Germinal center (tissue), 1 donor: ENCODE measurements around the gene PLK1.
"Not testable (repeated sequence)": the region's sequence is repeated elsewhere in the genome, so short reads cannot be mapped to it uniquely, and the experiment has no call there.

Experiments
- DNase-seq: peaks from one replicate; pipeline ENCODE4 v3.0.0; 2012; ENCODE audit warnings: mixed read lengths, low spot score

Gene PLK1

DNA sequence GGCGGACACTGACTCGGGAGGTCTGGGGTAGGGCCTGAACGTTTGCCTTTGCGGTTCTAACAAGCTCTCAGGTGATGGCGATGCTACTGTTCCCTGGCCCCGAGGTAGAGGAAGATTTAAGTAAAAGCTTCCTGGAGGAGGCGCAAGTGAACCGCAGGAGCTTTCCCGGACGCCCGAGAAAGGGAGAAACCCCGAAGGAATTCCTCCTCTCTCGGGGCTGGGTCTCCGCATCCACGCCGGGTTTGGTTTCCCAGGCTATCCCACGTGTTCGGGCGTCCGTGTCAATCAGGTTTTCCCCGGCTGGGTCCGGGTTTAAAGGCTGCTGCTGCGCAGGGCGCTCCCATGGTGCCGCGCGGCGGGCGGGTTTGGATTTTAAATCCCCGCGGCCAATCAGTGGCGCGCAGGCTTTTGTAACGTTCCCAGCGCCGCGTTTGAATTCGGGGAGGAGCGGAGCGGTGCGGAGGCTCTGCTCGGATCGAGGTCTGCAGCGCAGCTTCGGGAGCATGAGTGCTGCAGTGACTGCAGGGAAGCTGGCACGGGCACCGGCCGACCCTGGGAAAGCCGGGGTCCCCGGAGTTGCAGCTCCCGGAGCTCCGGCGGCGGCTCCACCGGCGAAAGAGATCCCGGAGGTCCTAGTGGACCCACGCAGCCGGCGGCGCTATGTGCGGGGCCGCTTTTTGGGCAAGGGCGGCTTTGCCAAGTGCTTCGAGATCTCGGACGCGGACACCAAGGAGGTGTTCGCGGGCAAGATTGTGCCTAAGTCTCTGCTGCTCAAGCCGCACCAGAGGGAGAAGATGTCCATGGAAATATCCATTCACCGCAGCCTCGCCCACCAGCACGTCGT, at the start of gene PLK1:
PLK1 (plus strand) TSS at position 460 of the 844 bp plus-strand sequence; CDS start at position 504, 44 bp downstream.
- peak; percentile 92 for DNase-seq

DNA sequence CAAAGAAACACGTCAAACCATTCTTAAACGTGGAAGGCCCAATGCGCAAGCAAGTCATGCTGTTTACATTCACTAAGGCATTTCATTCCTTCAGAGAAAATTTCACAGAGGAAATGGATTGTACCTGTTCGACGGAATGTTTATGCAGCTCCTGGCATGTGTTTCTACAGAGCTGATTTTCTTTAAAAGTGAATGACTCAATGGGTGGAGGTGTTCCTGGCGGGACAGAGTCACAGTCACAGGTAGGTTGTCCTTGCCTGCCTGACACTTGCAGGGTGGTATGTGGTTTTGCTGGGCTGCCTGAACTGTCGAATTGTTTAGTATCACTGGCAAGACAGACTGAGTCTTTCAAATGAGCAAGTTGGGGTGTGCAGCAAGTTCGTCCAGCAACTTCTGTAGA, 49.2 kb upstream of the PLK1 start:
- DNase-seq: no peak

DNA sequence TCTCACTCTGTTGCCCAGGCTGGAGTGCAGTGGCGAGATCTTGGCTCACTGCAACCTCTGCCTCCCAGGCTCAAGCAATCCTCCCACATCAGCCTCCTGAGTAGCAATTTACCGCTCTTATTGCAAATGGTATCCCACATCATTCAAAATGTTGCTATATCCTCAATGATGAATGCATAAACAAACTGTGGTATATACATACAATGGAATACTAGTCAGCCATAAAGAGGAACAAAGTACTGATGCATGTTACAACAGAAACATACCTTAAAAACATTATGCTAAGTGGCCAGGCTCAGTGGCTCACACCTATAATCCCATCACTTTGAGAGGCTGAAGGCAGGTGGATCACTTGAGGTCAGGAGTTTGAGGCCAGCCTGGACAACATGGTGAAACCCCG, 46.8 kb upstream of the PLK1 start:
- DNase-seq: not testable (repeated sequence)

DNA sequence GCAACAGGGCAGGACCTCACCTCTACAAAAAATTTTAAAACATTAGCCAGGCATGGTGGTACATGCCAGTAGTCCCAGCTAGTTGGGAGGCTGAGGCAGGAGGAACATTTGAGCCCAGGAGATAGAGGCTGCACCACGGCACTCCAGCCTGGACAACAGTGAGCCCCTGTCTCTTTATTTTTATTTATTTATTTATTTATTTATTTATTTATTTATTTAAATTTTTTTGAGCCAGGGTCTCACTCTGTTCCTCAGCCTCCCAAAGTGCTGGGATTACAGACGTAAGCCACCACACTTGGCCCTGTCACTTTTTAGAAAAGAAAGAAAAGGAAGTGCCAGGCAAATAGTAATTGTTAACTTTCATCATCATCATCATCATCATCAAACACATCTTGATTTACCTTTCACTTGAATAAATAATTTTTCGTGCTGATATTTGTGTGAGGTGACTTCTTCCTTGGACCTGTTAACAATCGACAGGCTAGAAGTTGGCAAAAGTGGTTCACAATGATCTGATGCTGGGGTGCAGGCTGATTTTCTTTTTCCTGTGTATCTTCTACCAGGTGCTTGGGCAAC, 44.1 kb upstream of the PLK1 start:
- no peak for DNase-seq

DNA sequence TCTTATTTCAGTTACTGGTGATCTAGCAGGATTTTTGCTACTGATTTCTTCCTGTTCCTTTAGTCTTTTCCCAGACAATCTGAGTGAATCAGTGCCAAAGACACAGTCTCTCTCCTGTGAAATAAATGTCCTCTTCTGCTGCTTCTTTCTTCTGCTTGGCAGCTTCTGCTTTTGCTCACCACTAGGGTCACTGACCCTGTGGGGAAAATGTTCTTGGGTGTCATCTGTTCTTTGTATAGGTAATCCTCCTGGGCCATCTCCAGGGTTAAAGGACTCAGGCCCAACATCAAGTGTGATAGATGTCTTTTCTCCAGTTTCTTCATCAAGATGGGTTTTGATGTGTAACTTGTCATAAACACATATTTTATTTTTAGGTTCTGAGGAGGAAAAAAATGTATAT, 42.7 kb upstream of the PLK1 start:
- DNase-seq: no peak

DNA sequence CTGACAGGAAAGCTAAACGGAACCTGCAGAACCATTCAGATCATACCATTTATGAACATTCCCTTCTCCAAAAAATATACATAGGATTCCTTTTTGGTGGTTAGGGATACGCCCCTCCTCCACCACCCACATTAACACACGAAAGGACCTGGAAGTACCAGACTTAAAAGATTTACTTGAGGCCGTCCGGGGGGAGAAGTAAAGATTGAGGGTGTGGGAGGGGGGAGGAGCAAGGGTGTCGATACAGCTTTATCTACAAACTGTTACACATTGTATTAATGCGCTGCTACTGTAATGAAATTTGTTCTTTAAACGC, 38.1 kb upstream of the PLK1 start:
- no peak for DNase-seq

GRCh38 chr16:23640931-23641765, 37.5 kb upstream of the PLK1 start, which contains the start of the genes DCTN5 and PALB2:
Gene DCTN5 (plus strand): TSS chr16:23641466. CDS start chr16:23641543, 77 bp downstream.
Gene PALB2 (minus strand): TSS chr16:23641310. CDS start chr16:23641157, 153 bp downstream.
- peak; percentile 95 for DNase-seq

- no peak for DNase-seq
Observed at GRCh38 chr16:23642246-23642774, 36.4 kb upstream of the PLK1 start.

GRCh38 chr16:23650674-23651416, 27.8 kb upstream of the PLK1 start:
- no peak for DNase-seq

- no peak for DNase-seq
Observed at GRCh38 chr16:23651943-23652468, 26.7 kb upstream of the PLK1 start.

- no peak for DNase-seq
Observed at GRCh38 chr16:23663918-23664317, 14.8 kb upstream of the PLK1 start.

DNA sequence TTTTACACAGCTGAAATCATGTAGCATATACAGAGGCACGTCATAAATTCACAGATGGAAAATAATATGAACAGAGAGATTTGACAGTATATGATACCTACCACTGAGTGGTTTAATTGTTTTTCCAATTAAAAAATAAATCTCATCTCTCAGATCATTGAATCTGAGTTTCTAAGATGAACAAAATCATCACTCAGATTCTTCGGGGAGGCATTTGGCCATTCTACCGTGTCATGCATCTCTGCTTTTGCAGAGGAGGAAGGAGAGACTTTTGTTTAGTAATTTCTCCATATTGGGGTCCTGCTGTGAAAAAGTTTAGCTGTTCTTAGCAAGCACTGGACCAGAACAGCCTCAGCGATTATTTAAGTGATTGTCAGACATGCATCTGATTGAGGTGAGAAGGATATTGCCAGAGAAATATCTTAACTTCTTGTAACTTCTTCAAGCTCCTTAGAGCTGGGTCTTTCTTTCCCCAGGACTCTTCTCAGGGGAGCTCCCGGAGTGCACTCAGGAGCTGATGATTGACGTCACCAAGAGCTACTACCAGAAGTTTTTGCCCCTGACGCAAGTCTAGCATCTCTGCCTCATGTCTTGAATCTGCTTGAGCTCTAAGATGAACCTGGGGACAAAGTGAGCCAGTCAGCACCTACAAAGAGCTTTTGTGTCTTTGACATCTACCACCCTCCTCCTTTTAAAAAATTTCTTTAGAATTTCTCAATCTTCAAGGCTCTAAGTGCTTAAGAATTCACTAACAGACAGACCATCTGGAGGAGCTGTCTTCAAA, 11.9 kb upstream of the PLK1 start:
- DNase-seq: no peak

- DNase-seq: no peak
Observed at GRCh38 chr16:23667355-23667659, 11.4 kb upstream of the PLK1 start.

DNA sequence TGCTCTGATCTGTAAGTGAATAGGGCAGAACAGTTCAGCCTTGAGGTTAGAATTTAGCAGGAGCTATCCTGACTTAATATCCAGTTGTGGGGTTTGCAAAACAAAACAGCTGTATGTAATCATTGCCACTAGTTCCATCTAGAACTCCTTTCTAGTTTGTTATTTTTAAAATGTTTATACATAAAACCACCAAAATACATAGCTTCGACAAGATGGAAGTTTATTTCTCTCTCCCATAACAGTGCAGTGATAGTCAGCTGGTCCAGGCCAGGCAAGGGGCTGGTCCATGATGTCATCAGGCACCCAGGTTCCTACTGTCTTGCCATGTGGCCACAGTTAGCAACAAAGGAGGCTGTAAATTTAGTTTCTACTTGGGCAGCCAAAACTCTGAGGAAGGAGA, 10.5 kb upstream of the PLK1 start:
- DNase-seq: no peak

- no peak for DNase-seq
Observed at GRCh38 chr16:23668873-23669272, 9.8 kb upstream of the PLK1 start.

DNA sequence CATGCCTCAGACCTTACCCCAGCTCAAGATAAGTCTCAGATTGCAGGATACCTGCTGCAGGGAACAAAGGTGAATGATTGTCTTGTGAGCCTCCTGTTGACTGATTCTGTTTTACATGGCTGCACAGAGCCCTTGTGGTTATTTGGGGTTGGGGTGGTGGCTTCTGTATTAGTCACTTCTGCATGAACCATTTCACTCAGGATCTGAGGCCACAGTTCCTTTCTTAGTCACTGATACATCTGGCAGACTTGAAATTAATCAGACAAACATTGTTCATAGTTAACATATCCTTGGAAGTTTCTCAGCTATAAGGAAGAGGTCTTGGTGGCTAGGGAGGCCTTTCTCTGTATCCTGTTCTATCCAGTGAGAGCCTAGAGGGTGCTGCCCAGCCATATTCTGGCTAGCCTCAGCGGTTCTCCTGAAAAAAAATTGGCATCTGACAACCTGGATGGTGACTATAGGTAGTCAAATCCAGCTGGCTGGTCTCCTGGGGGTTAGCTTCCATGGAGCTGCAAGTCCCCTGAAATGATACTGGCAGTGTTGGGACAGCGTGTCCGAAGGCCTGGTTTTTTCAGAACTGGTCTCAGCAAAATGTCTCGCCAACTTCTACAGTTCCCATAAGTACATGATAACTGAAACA, 8.4 kb upstream of the PLK1 start:
- peak; percentile 34 for DNase-seq

GRCh38 chr16:23673971-23674614, 4.6 kb upstream of the PLK1 start:
- DNase-seq: no peak

DNA sequence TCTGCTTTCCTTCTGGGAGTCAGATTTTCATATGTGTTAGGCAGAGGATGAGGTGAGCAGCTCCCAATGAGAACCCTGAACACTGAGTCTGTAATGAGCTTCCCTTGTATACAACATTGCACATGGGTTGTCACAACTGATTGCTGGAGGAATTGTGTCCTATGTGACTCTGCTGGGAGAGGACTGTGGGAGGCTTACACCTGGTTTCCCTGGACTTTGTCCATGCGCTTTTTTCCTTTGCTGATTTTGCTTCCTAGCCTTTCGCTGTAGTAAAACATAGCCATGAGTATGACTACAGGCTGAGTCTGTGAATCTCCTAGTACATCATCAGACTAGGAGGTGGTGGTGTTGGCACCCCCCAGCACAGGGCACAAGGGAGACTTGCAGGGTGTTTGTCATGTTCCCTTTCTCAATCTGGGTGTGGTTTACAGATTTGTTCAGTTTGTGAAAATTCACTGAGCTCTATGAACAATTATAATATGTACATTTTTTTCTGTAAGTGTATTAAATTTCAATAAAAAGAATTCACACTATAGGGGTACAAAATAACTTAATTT, 1.7 kb upstream of the PLK1 start:
- no peak for DNase-seq

DNA sequence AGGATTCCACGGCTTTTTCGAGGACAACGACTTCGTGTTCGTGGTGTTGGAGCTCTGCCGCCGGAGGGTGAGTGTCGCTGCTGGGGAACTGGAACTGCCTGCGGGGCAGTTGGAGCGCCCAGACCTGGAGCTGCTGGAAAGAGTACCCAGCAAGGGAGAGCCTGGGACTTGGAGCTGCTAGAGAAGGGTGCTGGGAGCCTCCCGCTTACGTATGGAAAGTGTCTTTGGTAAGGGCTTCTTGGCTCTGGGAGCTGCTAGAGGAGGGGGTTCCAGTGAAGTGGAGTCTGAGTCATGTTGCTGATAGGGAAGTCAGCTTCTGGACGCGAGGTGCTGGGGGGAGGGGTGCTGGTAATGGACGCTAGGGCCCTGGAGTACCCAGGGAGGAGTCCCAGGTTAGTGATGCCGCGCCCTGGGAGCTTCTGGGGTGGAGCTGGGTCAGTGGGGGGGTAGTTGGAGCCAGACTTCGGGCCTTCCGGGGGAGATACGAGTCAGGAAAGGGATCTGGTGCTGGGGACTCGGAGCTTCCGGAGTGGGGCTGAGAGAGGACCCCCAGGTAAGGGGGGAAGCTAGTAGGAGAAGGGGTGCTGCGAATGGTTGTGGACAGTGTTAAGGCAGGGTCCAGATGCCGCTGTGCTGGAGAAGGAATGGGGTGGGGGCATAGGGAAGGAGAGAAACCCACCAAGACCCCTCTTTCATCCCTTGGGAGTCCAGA, 741 bp downstream of the PLK1 start:
- DNase-seq: peak; percentile 42
